Kidney capillary endothelial cell (primary cell): ENCODE measurements around the gene SLC6A12.

Source experiments
- DNase-seq: peaks from one replicate; pipeline ENCODE4 v3.0.0-alpha.2; 2018; ENCODE audit warnings: low spot score

The SLC6A12 gene

GRCh38 chr12:215116-215515 lies 1.2 kb upstream of the SLC6A12 start:
- no peak for DNase-seq

- DNase-seq, result no peak
Measured at GRCh38 chr12:213527-213932, 427 bp downstream of the SLC6A12 start.

GRCh38 chr12:212715-213526 lies 1.0 kb downstream of the SLC6A12 start:
- DNase-seq, result no peak

GRCh38 chr12:212415-212714 lies 1.6 kb downstream of the SLC6A12 start:
- no peak for DNase-seq

GRCh38 chr12:211639-212414 lies 2.1 kb downstream of the SLC6A12 start:
- no peak for DNase-seq

GRCh38 chr12:211142-211465 lies 2.9 kb downstream of the SLC6A12 start:
- DNase-seq, result no peak

- no peak for DNase-seq
Measured at GRCh38 chr12:210277-211141, 3.4 kb downstream of the SLC6A12 start.

- no peak for DNase-seq
Measured at GRCh38 chr12:209851-210250, 4.1 kb downstream of the SLC6A12 start.

GRCh38 chr12:209246-209645 lies 4.7 kb downstream of the SLC6A12 start:
- no peak for DNase-seq

GRCh38 chr12:208813-209212 lies 5.1 kb downstream of the SLC6A12 start:
- no peak for DNase-seq

- no peak for DNase-seq
Measured at GRCh38 chr12:207804-208203, 6.2 kb downstream of the SLC6A12 start.

- no peak for DNase-seq
Measured at GRCh38 chr12:206746-207440, 7.1 kb downstream of the SLC6A12 start.

- DNase-seq, result no peak
Measured at GRCh38 chr12:205026-205425, 8.9 kb downstream of the SLC6A12 start.

GRCh38 chr12:204261-204678 lies 9.7 kb downstream of the SLC6A12 start:
- DNase-seq, result no peak

GRCh38 chr12:203462-204260 lies 10.3 kb downstream of the SLC6A12 start:
- DNase-seq, result no peak

GRCh38 chr12:203074-203461 lies 10.9 kb downstream of the SLC6A12 start:
- DNase-seq, result no peak

GRCh38 chr12:202081-202731 lies 11.8 kb downstream of the SLC6A12 start:
- no peak for DNase-seq

- DNase-seq, result no peak
Measured at GRCh38 chr12:201361-201760, 12.6 kb downstream of the SLC6A12 start.

GRCh38 chr12:198705-199104 lies 15.3 kb downstream of the SLC6A12 start:
- DNase-seq, result no peak

- no peak for DNase-seq
Measured at GRCh38 chr12:197911-198695, 15.9 kb downstream of the SLC6A12 start.
